CD4-positive, CD25-positive, alpha-beta regulatory T cell (primary cell): ENCODE measurements around the gene USP7. TPM values are rescaled to one million over a fixed set of nuclear protein-coding genes. Genes with fewer than 3 reads are reported as not detected.

ENCODE experiments used
- ATAC-seq, 2 donors: fragments of 150-1000 bp; cut with Tn5 transposase; one replicate each; pipeline ENCODE4 v1.10.0; 2021; ENCODE audit warnings: low read depth in 2 of 2, moderate number of reproducible peaks in 2 of 2, moderate library complexity in 1 of 2
- DNase-seq, 3 donors: peaks; one replicate each; pipeline versions ENCODE4 v3.0.0 to v3.0.0-alpha.2; 2012 to 2022; ENCODE audit warnings: mixed read lengths in 1 of 3
- H3K27ac ChIP-seq: one replicate; pipeline ENCODE4 v1.7.0; 2013; ENCODE audit warnings: mild to moderate bottlenecking, low read length; ENCODE audit not compliant: insufficient read depth, poor library complexity, severe bottlenecking
- H3K27me3 ChIP-seq: one replicate; pipeline ENCODE4 v1.7.0; 2013; ENCODE audit warnings: low read length; ENCODE audit not compliant: control insufficient read depth, insufficient read depth
- H3K36me3 ChIP-seq: one replicate; pipeline ENCODE4 v1.7.0; 2013; ENCODE audit warnings: mild to moderate bottlenecking, low read length, moderate library complexity; ENCODE audit not compliant: control insufficient read depth, insufficient read depth
- H3K4me1 ChIP-seq: 2 replicates; pipeline ENCODE4 v1.7.0; 2013; ENCODE audit warnings: mild to moderate bottlenecking, low read length; ENCODE audit not compliant: insufficient read depth, control insufficient read depth, poor library complexity, severe bottlenecking
- H3K4me3 ChIP-seq: one replicate; pipeline ENCODE4 v1.7.0; 2013; ENCODE audit warnings: low read depth, mild to moderate bottlenecking, low read length, moderate library complexity
- H3K9me3 ChIP-seq, 2 experiments: 1 replicate in 1 of 2; 2 replicates in 1 of 2; pipeline ENCODE4 v1.7.0; 2013; ENCODE audit warnings: low read length in 2 of 2, mild to moderate bottlenecking in 1 of 2, moderate library complexity in 1 of 2; ENCODE audit not compliant: control insufficient read depth in 2 of 2
- H3K27ac Mint-ChIP-seq, 3 donors: one replicate each; pipeline ENCODE4 v1.8.0; 2020 to 2022; ENCODE audit warnings: mild to moderate bottlenecking in 3 of 3, mixed read lengths in 3 of 3, moderate library complexity in 2 of 3
- H3K27me3 Mint-ChIP-seq: one replicate; pipeline ENCODE4 v1.8.0; 2022; ENCODE audit warnings: mild to moderate bottlenecking, mixed read lengths
- H3K36me3 Mint-ChIP-seq: one replicate; pipeline ENCODE4 v1.8.0; 2020; ENCODE audit warnings: mixed read lengths
- H3K4me1 Mint-ChIP-seq, 4 donors: one replicate each; pipeline ENCODE4 v1.8.0; 2020 to 2022; ENCODE audit warnings: mixed read lengths in 4 of 4, mild to moderate bottlenecking in 1 of 4
- H3K4me3 Mint-ChIP-seq, 4 donors: one replicate each; pipeline ENCODE4 v1.8.0; 2020 to 2022; ENCODE audit warnings: mild to moderate bottlenecking in 4 of 4, mixed read lengths in 4 of 4, moderate library complexity in 3 of 4
- H3K9me3 Mint-ChIP-seq, 7 donors: one replicate each; pipeline ENCODE4 v1.8.0; 2020 to 2022; ENCODE audit warnings: mixed read lengths in 7 of 7, mild to moderate bottlenecking in 3 of 7, moderate library complexity in 2 of 7
- polyA plus RNA-seq, 4 donors: library from polyadenylated mRNA; unstranded; fragments of 300-500 nt; fragmentation: Illumina TruSeq; gene quantifications; one replicate each; pipeline ENCODE4 v1.2.3, GENCODE V29; 2021
- total RNA-seq: library from RNA; stranded (reverse); gene quantifications from one replicate; pipeline ENCODE4 v1.2.3, GENCODE V29; 2022

Gene USP7
- total RNA-seq = 296 TPM
- polyA plus RNA-seq = 1 to 10 TPM; 6.8 to 9.1 (median 7.0) TPM

DNA sequence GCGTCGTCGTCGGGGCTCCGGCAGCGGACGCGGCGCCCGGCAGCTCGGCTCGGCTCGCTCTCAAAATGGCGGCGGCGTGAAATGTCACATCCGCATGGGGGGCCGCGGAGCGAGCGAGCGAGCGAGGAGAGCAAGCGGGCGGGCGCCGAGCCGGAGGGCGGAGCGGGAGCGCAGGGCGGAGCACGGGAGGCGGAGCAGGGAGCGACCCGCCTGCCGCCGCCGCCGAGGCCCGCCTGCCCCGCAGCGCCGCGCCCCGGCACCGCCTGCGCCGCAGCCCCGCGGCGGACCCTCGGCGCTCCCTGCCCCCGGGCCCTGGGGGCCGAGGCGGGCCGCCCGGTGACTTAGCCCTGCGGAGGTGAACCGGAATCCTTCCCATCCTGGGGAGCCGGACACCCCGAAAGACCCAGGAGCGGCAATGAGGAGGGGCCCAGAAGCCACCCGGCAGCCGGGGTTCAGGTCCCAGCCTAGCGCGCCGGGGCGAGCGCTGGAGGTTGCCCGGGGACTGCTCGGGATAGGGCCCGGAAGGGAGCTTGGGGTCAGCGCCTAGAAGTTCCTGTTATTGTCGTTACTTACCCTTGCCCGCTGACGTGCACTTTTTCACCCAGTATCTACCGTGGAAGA lies at the start of gene USP7:
USP7 (minus strand) TSS at position 86 of the 621 bp plus-strand sequence. CDS start 621 bp downstream, outside the sequence.
- peak; percentile 89 to 91 for ATAC-seq
- Mint-ChIP-seq H3K27me3 (peaks cover 7% of the 10 kb centered on the region), H3K27ac (peak within 1 kb of the TSS; percentile 91 to 96 (median 91))

DNA sequence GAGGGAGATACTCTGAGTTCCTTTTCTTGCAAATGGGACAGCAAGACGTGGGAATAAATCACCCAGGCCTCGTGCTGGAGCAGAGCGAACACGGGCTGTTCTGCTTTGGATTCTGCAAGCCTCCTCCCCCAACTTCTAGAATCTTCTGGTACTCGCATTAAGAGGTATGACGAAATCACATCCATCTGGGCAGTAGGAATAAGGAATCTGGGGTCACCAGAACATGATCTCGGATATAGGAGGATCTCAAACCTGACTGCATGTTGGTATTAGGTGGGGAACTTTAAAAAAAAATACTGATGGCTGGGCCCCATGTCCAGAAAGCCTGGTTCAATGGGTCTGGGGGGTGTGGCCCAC lies 49.8 kb upstream of the USP7 start:
- Histone ChIP-seq H3K4me3 (no peak overlapping the region), H3K36me3 (no peaks in the 10 kb centered on the region), H3K27ac (no peak overlapping the region), H3K27me3 (peaks cover 6% of the 10 kb centered on the region), H3K4me1 (peaks cover 5% of the 10 kb centered on the region), H3K9me3 (peaks cover 4 to 11% of the 10 kb centered on the region in 2 experiments)
- Mint-ChIP-seq H3K27me3 (peaks cover 16% of the 10 kb centered on the region), H3K27ac (no peak overlapping the region), H3K36me3 (peaks cover 6% of the 10 kb centered on the region), H3K4me3 (no peak overlapping the region), H3K4me1 (peaks cover 0 to 6% (median 4%) of the 10 kb centered on the region in 4 donors), H3K9me3 (peaks cover 0 to 10% (median 6%) of the 10 kb centered on the region in 7 donors)
- ATAC-seq (no peak), DNase-seq (no peak)

More for the DNA sequence above, at the start of gene USP7:
- peak; percentile 87 to 94 (median 92) for DNase-seq
- Histone ChIP-seq H3K27ac (peak within 1 kb of the TSS; percentile 86), H3K4me1 (peaks cover 42% of the 10 kb centered on the region), H3K27me3 (no peaks in the 10 kb centered on the region), H3K36me3 (no peaks in the 10 kb centered on the region), H3K9me3 (no peaks in the 10 kb centered on the region), H3K4me3 (peak within 1 kb of the TSS; percentile 86)
- Mint-ChIP-seq H3K9me3 (peaks cover 0 to 2% (median 0%) of the 10 kb centered on the region in 7 donors), H3K36me3 (peaks cover 5% of the 10 kb centered on the region), H3K4me3 (peak within 1 kb of the TSS; percentile 87 to 96 (median 94)), H3K4me1 (peaks cover 21 to 46% (median 32%) of the 10 kb centered on the region in 4 donors)

DNA sequence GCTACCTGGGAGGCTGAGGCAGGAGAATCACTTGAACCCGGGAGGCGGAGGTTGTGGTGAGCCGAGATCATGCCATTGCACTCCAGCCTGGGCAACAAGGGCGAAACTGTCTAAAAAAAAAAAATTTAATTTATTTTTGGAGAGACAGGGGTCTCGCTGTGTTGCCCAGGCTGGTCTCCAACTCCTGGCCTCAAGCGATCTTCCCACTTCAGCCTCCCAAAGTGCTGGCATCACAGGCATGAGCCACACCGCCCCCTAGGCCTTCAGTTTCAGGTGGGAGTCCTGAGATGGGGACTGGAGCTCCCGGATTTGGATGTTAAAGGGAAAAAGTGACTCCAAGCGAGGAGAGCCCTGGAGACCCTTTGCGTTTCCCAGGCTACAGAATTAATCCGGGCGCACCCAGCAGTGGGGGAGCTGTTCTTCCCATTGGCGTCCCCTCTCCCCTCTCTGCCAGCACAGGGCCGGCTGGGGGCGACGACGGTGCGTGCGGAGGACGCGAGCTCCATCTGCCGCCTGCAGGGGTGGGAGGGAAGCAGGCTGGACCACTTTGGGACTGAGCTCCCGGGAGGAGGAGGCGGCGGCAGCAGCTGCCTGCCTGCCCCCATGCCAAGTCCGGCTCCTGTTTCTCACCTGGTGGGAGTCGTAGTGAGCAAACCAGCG lies 49.3 kb upstream of the USP7 start:
- Histone ChIP-seq H3K27ac (no peak overlapping the region), H3K4me3 (no peak overlapping the region), H3K9me3 (peaks cover 4 to 11% of the 10 kb centered on the region in 2 experiments), H3K36me3 (no peaks in the 10 kb centered on the region), H3K4me1 (peaks cover 5% of the 10 kb centered on the region), H3K27me3 (peaks cover 6% of the 10 kb centered on the region)
- ATAC-seq (no peak), DNase-seq (no peak)
- Mint-ChIP-seq H3K36me3 (peaks cover 6% of the 10 kb centered on the region), H3K4me3 (no peak overlapping the region), H3K27ac (no peak overlapping the region), H3K27me3 (peaks cover 16% of the 10 kb centered on the region), H3K4me1 (peaks cover 0 to 7% (median 4%) of the 10 kb centered on the region in 4 donors), H3K9me3 (peaks cover 0 to 10% (median 6%) of the 10 kb centered on the region in 7 donors)

DNA sequence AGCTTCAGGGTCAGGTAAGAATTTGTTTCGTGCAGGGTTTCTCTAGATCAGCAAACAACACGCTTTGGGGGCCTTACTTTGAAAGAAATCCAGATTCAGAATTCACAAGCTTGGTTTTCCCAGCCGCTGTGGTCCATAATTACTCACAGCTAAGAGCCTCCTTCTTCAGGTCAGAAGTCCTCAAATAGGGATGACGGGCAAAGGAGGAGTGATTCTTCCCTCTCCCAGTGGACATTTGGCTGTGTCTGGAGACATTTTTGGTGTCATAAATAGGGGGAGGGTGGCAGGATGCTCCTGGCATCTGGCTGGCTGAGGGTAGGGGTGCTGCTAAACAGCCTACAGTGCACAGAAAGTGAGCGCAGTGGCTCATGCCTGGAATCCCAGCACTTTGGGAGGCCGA lies 48.6 kb upstream of the USP7 start:
- ATAC-seq = no peak
- no peak overlapping the region for H3K27ac Mint-ChIP-seq

DNA sequence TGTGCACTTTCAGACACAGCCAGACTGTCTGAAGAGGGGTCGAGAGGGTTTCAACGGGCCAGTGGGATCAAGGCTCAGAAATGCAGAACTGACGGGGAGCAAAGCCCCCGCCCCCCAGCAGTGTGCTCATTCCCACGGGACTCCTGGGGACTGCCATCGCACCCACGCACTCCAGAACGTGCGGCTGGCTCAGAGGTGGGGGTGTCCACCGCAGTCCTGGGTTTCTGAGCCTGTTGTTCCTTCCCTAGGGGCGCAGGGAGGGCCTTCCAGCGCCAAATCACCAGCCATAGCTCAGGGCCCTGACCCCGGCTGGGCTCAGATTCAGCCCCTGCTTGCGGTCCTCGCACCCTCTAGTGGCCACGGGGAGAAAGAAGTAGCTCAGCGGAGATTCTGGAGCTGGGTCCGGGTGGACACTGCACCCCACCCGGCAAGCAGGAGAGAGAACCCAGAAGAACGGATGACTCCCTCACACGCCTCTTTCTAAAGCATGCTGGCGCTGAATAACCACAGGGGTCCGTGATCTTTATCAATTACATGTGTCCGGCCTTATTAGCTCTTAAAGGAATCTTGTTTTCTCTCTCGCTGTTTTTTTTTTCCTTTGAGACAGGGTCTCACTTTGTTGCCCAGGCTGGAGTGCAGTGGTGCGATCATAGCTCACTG lies 45.0 kb upstream of the USP7 start:
- no peak overlapping the region for H3K4me3 ChIP-seq
- H3K27me3 ChIP-seq = peaks cover 2% of the 10 kb centered on the region
- H3K27ac ChIP-seq = no peak overlapping the region
- H3K4me1 ChIP-seq = peaks cover 5% of the 10 kb centered on the region
- H3K36me3 ChIP-seq = no peaks in the 10 kb centered on the region
- Mint-ChIP-seq H3K27ac (no peak overlapping the region), H3K36me3 (no peaks in the 10 kb centered on the region), H3K9me3 (peaks cover 0 to 2% (median 0%) of the 10 kb centered on the region in 7 donors), H3K27me3 (peaks cover 23% of the 10 kb centered on the region), H3K4me1 (peaks cover 0 to 7% (median 4%) of the 10 kb centered on the region in 4 donors), H3K4me3 (peak overlapping the region in 2 of 4 donors; percentile 59 to 74)
- peak; percentile 21 to 66 (median 58) for DNase-seq
- H3K9me3 ChIP-seq = peaks cover 0 to under 1% of the 10 kb centered on the region in 2 experiments
- peak; percentile 74 to 82 for ATAC-seq

More for the DNA sequence above, 48.6 kb upstream of the USP7 start:
- H3K4me1 ChIP-seq = peaks cover 5% of the 10 kb centered on the region
- peaks cover 0 to 10% (median 6%) of the 10 kb centered on the region in 7 donors for H3K9me3 Mint-ChIP-seq
- H3K4me1 Mint-ChIP-seq = peaks cover 0 to 7% (median 4%) of the 10 kb centered on the region in 4 donors
- peaks cover 4 to 11% of the 10 kb centered on the region in 2 experiments for H3K9me3 ChIP-seq
- H3K27me3 ChIP-seq = peaks cover 6% of the 10 kb centered on the region
- H3K27me3 Mint-ChIP-seq = peaks cover 19% of the 10 kb centered on the region
- H3K27ac ChIP-seq = no peak overlapping the region
- peaks cover 6% of the 10 kb centered on the region for H3K36me3 Mint-ChIP-seq
- no peak for DNase-seq
- H3K4me3 Mint-ChIP-seq = no peak overlapping the region
- no peaks in the 10 kb centered on the region for H3K36me3 ChIP-seq
- no peak overlapping the region for H3K4me3 ChIP-seq

DNA sequence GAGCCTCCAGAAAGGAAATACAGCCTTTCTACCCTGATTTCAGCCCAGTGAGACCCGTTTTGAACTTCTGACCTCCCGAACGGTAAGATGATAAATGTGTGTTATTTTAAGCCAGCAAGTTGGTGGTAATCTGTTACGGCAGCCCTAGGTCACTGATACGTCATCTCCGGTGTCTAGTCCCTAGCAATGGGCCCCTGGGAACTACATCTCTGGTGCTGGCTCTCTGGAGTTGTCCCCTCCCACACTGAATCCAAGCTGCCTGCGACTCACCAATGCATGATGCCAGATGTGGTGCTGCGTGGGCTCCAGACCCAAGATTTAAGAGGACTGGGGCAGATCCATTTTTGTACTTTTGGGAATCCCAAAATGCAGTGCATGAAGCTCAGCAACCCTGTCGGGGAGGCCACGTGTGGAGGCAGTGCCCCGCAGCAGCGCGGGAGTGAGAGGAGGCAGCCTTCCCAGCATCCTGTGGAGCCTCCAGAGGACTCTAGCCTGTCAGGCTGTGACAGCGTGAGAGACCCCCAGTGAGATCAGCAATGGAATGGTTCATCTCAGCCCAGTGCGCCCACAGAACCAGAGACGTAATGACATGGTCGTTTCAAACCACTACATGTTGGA lies 43.6 kb upstream of the USP7 start:
- Mint-ChIP-seq H3K9me3 (peaks cover 0 to 2% (median 0%) of the 10 kb centered on the region in 7 donors), H3K27me3 (peaks cover 19% of the 10 kb centered on the region), H3K36me3 (no peaks in the 10 kb centered on the region), H3K27ac (no peak overlapping the region), H3K4me1 (peaks cover 0 to 7% (median 4%) of the 10 kb centered on the region in 4 donors), H3K4me3 (no peak overlapping the region)
- peaks cover 2% of the 10 kb centered on the region for H3K27me3 ChIP-seq
- no peak overlapping the region for H3K27ac ChIP-seq
- DNase-seq = no peak
- no peaks in the 10 kb centered on the region for H3K36me3 ChIP-seq
- no peak for ATAC-seq
- no peaks in the 10 kb centered on the region for H3K9me3 ChIP-seq
- H3K4me3 ChIP-seq = no peak overlapping the region
- H3K4me1 ChIP-seq = peaks cover 5% of the 10 kb centered on the region

DNA sequence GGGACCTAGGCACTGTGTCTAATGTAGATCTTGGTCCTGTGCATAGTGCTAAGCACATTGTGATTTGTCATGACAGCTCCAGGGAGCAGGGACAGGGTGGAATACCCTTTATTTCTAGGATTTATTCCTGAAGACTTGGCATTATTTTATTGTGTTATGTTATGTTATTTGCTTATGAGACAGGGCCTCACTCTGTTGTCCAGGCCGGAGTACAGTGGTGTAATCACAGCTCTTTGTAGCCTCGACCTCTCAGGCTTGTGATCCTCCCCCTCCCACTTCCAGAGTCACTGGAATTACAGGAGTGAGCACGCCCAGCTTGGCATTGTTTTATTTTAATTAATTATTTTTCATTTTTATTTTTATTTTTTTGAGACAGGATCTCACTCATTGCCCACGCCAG lies 40.5 kb upstream of the USP7 start:
- no peak for DNase-seq
- no peak overlapping the region for H3K4me3 Mint-ChIP-seq
- H3K36me3 Mint-ChIP-seq = no peaks in the 10 kb centered on the region
- peaks cover 0 to 2% (median 0%) of the 10 kb centered on the region in 7 donors for H3K9me3 Mint-ChIP-seq
- Histone ChIP-seq H3K9me3 (no peaks in the 10 kb centered on the region), H3K27me3 (no peaks in the 10 kb centered on the region), H3K36me3 (no peaks in the 10 kb centered on the region), H3K4me1 (peaks cover 5% of the 10 kb centered on the region), H3K4me3 (no peak overlapping the region), H3K27ac (no peak overlapping the region)
- no peak for ATAC-seq
- peaks cover 15% of the 10 kb centered on the region for H3K27me3 Mint-ChIP-seq
- H3K27ac Mint-ChIP-seq = no peak overlapping the region
- peaks cover 0 to 7% (median 4%) of the 10 kb centered on the region in 4 donors for H3K4me1 Mint-ChIP-seq
